GM21717 (cell line): ENCODE results near the gene ADCY2.

Experiments
- ATAC-seq: cut with Tn5 transposase; IDR thresholded peaks from one replicate; pipeline ENCODE4 v1.9.1; 2021; ENCODE audit warnings: mild to moderate bottlenecking, moderate library complexity; ENCODE audit not compliant: unreplicated experiment

Gene ADCY2

GRCh38 chr5:7584749-7585148 lies 188.8 kb downstream of the ADCY2 start:
- ATAC-seq = no peak

GRCh38 chr5:7585807-7586206 lies 189.9 kb downstream of the ADCY2 start:
- ATAC-seq = no peak

GRCh38 chr5:7586480-7586879 lies 190.5 kb downstream of the ADCY2 start:
- ATAC-seq = no peak

DNA sequence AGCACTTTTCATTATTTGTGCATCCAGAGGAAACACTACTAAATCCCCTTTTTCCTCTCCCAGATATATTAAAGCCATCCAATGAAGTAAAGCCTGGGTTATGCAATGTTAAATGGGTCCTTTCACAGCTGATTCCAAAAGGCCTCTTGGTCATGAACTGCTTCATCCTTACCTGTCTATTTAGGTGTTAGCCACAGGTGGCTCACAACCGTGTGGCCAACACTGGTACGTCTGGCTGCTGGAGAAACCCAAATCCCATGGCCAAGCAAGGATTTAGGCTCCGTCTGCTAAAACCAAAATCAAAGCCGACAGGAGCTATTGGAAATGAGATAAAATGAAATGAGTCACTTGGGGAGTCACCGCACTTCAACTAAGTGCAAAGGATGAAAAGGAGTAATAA lies 193.9 kb downstream of the ADCY2 start:
- ATAC-seq = no peak

- ATAC-seq = no peak
These were observed 197.0 kb downstream of the ADCY2 start for GRCh38 chr5:7592910-7593309.

GRCh38 chr5:7597059-7597642 lies 201.2 kb downstream of the ADCY2 start:
- ATAC-seq = no peak

GRCh38 chr5:7606840-7607465 lies 211.0 kb downstream of the ADCY2 start:
- ATAC-seq = no peak

DNA sequence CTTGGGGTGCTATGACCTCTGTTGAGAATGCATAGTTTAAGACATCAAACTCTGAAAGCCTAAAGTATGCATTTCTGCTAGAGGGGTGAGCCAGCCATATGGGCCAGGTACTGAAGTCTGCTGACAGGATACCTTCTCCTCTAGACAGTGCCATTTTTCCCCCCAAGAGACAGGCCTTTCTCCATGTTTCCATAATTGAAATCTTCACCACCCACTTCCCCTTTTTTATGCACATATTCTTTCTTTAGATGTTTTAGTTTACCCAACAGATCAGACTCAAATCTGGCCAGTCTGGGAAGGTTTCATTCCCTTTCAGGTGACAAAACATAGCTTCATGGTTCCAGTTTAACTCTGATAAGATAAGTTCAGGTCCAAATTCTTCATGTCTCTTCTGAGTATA lies 212.8 kb downstream of the ADCY2 start:
- ATAC-seq = no peak

DNA sequence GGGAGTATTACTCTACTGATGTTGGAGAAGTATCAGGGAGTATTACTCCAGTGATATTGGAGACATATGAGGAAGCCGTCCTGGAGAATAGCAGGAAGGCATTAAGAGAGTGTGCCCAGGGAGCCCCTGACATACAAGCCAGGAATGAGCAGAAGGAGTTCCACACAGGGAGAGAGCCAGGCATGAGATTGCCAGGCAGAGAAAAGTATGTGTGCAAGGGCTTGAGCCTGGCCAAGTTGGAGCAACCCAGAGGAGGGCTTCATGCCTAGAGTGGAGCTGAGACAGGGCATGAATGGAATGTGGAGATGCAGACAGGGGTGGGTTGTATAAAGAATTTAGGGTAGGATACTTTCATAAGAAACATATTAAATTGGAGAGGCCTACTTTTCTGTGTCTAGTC lies 213.8 kb downstream of the ADCY2 start:
- ATAC-seq = no peak

GRCh38 chr5:7610531-7611177 lies 214.7 kb downstream of the ADCY2 start:
- ATAC-seq = no peak

GRCh38 chr5:7611518-7611917 lies 215.6 kb downstream of the ADCY2 start:
- ATAC-seq = no peak

DNA sequence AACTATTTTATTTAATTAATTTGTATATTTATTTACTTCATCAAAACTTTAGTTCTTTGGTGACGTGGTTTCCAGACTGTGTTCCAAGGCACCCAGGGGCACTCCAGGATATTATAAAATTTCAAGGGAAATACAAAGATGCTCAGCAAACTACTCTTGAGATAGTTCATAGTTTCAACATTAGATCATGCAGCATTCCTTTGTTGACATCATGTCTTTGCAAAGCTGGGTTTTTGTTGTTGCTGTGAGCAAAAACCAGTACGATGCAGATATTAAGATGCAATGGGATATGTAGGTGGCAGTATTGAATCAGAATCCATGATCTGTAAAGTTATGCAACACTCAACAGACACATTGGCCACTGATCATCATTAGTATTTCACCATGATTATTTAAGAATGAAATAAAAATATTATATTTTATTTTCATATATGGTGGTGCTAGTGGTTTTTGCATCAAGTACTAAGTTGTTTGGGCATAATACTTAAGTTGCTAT lies 219.7 kb downstream of the ADCY2 start:
- ATAC-seq = no peak

GRCh38 chr5:7616897-7617296 lies 221.0 kb downstream of the ADCY2 start:
- no peak for ATAC-seq

DNA sequence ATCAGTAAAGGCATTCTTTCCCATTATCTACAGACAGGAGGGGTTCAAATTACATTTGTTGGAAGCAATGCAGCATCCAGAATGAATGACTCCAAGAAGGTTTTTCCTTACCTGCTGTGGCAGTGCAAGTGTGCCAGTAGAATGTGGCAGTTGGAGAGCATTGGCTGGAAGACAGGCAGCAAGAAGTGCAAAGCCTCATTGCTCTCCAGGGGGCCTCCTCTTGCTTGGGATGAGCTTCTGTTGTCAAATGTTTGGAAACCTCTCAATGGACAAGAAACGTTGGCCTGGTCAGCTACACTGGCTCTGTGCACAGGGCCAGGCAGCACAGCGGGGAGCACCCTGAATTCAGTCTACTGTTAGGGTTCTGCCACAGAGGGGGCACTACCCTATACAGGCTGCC lies 226.6 kb downstream of the ADCY2 start:
- ATAC-seq = no peak

GRCh38 chr5:7625740-7626139 lies 229.8 kb downstream of the ADCY2 start:
- no peak for ATAC-seq

DNA sequence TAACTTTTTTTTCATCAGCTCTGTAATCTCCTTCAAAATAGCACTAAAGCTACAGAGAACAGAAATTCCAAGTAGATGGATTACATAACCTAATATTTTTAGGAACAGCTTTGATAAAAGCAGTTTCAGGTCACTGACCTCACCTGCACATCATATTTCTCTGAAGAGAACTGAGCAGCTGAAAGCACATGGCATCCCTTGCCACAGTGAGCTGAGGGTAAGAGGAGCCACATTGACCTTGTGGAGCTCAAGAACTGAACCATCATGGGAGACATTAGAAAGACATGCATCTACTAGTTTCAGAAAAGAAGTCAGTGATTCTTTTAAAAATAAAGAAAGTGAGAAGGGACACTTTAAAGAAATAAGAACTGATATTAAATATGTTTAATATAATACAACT lies 232.3 kb downstream of the ADCY2 start:
- ATAC-seq = no peak

GRCh38 chr5:7628820-7629219 lies 232.9 kb downstream of the ADCY2 start:
- ATAC-seq = no peak

DNA sequence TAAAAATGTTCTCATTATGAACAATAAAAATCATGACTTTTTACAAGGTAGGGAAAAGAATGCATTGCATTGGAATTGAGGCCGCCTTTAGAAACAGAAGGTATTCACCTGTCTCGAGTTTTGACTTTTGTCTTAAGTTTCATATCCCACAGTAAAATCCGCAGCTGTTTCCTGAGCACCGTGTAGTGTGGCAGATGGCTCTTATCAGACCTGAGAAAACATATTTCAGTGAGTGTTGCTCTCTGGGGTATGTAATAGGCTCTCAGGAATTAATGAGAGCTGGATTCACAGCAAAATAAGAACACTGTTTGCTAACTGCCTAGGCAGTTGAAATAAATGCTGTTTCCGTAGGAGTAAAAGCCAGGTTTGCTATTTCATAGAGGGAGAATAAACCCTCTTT lies 233.6 kb downstream of the ADCY2 start:
- ATAC-seq = no peak

DNA sequence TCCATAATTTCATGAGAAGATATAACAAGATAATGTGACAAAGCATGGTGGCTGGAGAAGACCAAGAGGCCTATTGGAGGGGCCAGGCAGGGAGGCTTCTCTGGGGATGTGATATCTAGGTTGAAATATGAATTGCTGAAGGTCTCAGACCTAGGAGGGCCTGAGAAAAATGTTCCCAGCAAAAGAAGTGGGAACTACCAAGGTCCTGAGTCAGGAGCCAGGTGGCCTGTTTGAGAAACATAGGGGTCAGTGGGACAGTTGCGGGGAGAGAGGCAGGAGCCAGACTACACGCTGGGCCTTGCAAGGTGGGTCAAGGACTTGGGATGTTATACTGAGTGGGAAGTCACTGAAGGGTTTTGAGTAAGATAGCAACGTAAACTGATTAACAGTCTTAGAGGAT lies 238.9 kb downstream of the ADCY2 start:
- no peak for ATAC-seq

DNA sequence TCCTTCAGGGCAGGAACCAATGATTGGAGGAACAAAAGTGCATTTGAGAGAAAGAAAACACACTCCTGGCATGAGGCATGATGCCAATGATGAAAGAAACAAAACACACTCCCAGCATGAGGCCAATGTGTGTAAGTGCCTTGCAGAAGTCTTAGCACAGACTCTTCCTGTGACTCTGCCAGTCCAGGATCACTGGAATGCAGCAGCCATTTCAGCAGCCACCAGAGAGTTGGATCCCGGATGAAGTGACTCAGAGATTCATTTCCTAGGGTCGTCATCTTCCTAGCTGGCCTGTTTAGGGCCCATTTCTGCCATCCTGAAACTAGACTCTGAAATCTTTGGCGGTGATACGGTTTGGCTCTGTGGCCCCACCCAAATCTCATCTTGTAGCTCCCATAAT lies 242.5 kb downstream of the ADCY2 start:
- ATAC-seq = no peak

DNA sequence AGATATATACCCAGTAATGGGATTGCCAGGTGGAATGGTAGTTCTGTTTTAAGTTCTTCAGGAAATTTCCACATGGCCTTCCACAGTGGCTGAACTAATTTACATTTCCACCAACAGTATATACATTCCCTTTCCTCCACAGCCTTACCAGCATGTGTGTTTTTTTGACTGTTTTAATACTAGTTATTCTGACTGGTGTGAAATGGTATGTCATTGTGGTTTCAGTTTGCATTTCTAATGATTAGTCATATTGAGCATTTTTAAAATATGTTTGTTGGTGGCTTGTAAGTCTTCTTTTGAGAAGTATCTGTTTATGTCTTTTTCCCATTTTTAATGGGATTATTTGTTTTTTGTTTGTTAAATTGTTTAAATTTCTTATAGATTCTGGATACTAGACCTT lies 246.1 kb downstream of the ADCY2 start:
- ATAC-seq = no peak

- no peak for ATAC-seq
These were observed 248.8 kb downstream of the ADCY2 start for GRCh38 chr5:7644723-7645122.
